Measurements from ENCODE around the gene GABRB1.
"Not testable (repeated sequence)": the region's sequence is repeated elsewhere in the genome, so short reads cannot be mapped to it uniquely, and the experiment has no call there.

The GABRB1 gene

GRCh38 chr4:47215759-47216158, 184.4 kb downstream of the GABRB1 start:
- no peak for DNase-seq

GRCh38 chr4:47217291-47217690, 185.9 kb downstream of the GABRB1 start:
- no peak for DNase-seq

- DNase-seq: no peak
These were observed 186.5 kb downstream of the GABRB1 start for GRCh38 chr4:47217884-47218283.

- DNase-seq: no peak
These were observed 187.3 kb downstream of the GABRB1 start for GRCh38 chr4:47218631-47219030.

GRCh38 chr4:47219586-47219985, 188.2 kb downstream of the GABRB1 start:
- DNase-seq: no peak

- no peak for DNase-seq
These were observed 190.4 kb downstream of the GABRB1 start for GRCh38 chr4:47221721-47222120.

- DNase-seq: no peak
These were observed 190.9 kb downstream of the GABRB1 start for GRCh38 chr4:47222276-47222675.

GRCh38 chr4:47224361-47224760, 193.0 kb downstream of the GABRB1 start:
- DNase-seq: no peak

GRCh38 chr4:47235721-47236120, 204.4 kb downstream of the GABRB1 start:
- DNase-seq: no peak

GRCh38 chr4:47238667-47239066, 207.3 kb downstream of the GABRB1 start:
- no peak for DNase-seq

GRCh38 chr4:47239649-47240048, 208.3 kb downstream of the GABRB1 start:
- no peak for DNase-seq

GRCh38 chr4:47251348-47252135, 220.2 kb downstream of the GABRB1 start:
- DNase-seq: no peak

- no peak for DNase-seq
These were observed 232.4 kb downstream of the GABRB1 start for GRCh38 chr4:47263721-47264120.

GRCh38 chr4:47270201-47270888, 239.0 kb downstream of the GABRB1 start:
- DNase-seq: no peak

GRCh38 chr4:47271291-47271690, 239.9 kb downstream of the GABRB1 start:
- DNase-seq: peak; percentile 2

GRCh38 chr4:47274901-47275300, 243.5 kb downstream of the GABRB1 start:
- no peak for DNase-seq

GRCh38 chr4:47275595-47275994, 244.2 kb downstream of the GABRB1 start:
- no peak for DNase-seq

GRCh38 chr4:47278631-47279030, 247.3 kb downstream of the GABRB1 start:
- DNase-seq: peak; percentile 2

GRCh38 chr4:47287735-47288134, 256.4 kb downstream of the GABRB1 start:
- no peak for DNase-seq

GRCh38 chr4:47289805-47290204, 258.4 kb downstream of the GABRB1 start:
- no peak for DNase-seq

GRCh38 chr4:47290873-47291272, 259.5 kb downstream of the GABRB1 start:
- not testable (repeated sequence) for DNase-seq

GRCh38 chr4:47309165-47309564, 277.8 kb downstream of the GABRB1 start:
- no peak for DNase-seq

- no peak for DNase-seq
These were observed 280.8 kb downstream of the GABRB1 start for GRCh38 chr4:47312170-47312569.

- DNase-seq: no peak
These were observed 282.0 kb downstream of the GABRB1 start for GRCh38 chr4:47313384-47313783.

- no peak for DNase-seq
These were observed 284.0 kb downstream of the GABRB1 start for GRCh38 chr4:47315346-47315745.

All from NCI-H1092 (cell line).